ENCODE data around the gene BDP1.
"Not testable (repeated sequence)": the region's sequence is repeated elsewhere in the genome, so short reads cannot be mapped to it uniquely, and the experiment has no call there.

The BDP1 gene

GRCh38 chr5:71445523-71446152, 9.8 kb upstream of the BDP1 start:
- H3K27ac Mint-ChIP-seq; H3K4me3 Mint-ChIP-seq; H3K36me3 Mint-ChIP-seq; H3K9me3 Mint-ChIP-seq; H3K4me1 Mint-ChIP-seq; H3K27me3 Mint-ChIP-seq; DNase-seq (ENCODE audit: low spot score in 2 of 2); ATAC-seq (ENCODE audit: low read depth): not testable (repeated sequence)

DNA sequence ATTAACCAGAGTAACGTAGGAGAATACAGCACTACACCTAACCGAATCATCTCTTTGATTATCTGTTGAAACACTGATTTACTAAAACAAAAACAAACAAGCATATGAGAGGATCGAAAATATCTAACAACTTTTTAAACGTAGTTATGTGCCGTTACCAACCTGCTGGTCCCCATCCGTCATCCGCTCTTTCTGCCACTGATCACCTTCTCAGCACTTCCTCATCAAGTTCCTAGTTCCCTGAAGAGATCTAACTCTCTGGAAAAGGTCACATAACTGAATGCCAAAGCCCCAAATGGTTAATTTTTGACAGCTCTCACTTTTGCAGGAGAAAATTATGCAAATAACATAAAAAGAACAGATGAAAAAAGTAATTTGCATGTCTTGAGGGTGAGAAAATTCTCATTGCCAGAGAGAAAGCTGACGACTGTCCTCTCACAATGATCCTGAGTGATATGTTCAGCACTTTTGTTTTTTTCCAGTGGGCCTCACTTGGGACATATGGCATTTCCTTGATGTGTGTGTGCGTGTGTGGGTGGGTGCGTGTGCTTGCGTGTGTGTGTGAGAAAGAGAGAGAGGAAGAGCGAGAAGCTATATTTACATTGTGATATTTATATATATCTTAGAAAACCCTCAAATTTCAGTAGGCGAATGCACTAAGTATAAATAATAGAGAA, 8.8 kb upstream of the BDP1 start:
- not testable (repeated sequence) for H3K27me3 Mint-ChIP-seq; DNase-seq (ENCODE audit: low spot score in 2 of 2); H3K27ac Mint-ChIP-seq; H3K4me1 Mint-ChIP-seq; H3K36me3 Mint-ChIP-seq; H3K9me3 Mint-ChIP-seq
- ATAC-seq (ENCODE audit: low read depth), result peak; percentile 13
- H3K4me3 Mint-ChIP-seq, result peak overlapping the region; percentile 74

DNA sequence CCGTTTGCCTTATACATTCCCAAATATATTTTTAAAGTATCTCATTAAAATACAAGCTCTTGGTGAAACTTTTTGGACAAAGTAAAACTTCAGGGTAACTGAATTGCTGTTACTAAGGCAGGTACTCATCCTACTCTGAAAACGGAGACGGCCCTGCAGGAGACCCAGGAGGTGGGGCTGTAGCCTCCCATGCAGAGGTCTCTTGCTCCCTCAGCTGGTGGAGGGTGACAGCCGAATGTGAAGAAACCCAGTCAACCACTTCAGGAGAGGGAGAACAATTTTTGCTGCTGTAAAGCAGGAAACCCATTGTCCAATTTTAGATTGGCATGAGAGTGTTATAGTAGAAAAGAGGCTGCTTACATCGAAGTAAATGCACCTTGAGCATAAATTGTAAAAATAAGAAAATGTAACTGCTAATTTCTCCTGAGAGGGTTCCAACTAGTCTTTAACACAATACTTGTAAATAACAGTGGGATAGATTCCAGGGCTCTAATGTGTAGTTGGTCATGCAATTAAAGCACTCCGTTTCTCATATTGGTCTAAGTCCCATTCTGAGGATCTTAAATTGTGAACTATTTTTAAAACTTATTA, 8.1 kb upstream of the BDP1 start:
- peak in 1 of 2 donors; percentile 23 for DNase-seq (ENCODE audit: low spot score in 2 of 2)
- H3K4me1 Mint-ChIP-seq, H3K36me3 Mint-ChIP-seq, H3K4me3 Mint-ChIP-seq, H3K9me3 Mint-ChIP-seq, H3K27ac Mint-ChIP-seq: not testable (repeated sequence)
- peaks cover 13% of the 10 kb centered on the region for H3K27me3 Mint-ChIP-seq
- peak; percentile 96 for ATAC-seq (ENCODE audit: low read depth)

GRCh38 chr5:71452876-71453275, 2.6 kb upstream of the BDP1 start:
- Mint-ChIP-seq H3K9me3 (no peaks in the 10 kb centered on the region), H3K4me3 (no peak overlapping the region), H3K4me1 (peaks cover 14% of the 10 kb centered on the region), H3K27me3 (peaks cover 8% of the 10 kb centered on the region), H3K27ac (no peak overlapping the region), H3K36me3 (no peaks in the 10 kb centered on the region)
- ATAC-seq (ENCODE audit: low read depth) (no peak), DNase-seq (ENCODE audit: low spot score in 2 of 2) (no peak)

GRCh38 chr5:71454913-71455312, 538 bp upstream of the BDP1 start:
- peaks cover 8% of the 10 kb centered on the region for H3K27me3 Mint-ChIP-seq
- ATAC-seq (ENCODE audit: low read depth) (no peak), DNase-seq (ENCODE audit: low spot score in 2 of 2) (no peak)
- H3K9me3 Mint-ChIP-seq, result no peaks in the 10 kb centered on the region
- H3K4me3 Mint-ChIP-seq, result peak overlapping the region; percentile 97
- peaks cover 5% of the 10 kb centered on the region for H3K36me3 Mint-ChIP-seq
- H3K27ac Mint-ChIP-seq, result peak overlapping the region; percentile 97
- peaks cover 16% of the 10 kb centered on the region for H3K4me1 Mint-ChIP-seq

DNA sequence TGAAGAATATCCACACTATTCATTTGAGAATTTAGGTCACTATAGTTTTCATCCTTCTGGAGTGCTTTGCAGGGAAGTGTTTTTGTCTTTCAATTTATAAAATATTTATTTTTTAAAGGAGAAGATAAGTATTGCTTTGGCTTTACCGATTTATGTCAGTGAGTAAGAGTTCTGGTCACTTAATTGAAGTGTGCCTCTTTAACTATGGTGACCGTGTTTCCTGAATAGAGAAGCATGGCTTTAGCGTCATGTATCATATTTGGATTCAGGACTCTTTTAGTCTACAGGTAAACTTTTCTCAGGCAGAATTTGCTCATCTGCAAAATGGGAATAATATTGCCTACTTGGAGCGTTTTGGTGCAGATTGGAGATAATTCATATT, 902 bp downstream of the BDP1 start:
- H3K4me3 Mint-ChIP-seq, result peak overlapping the region; percentile 97
- ATAC-seq (ENCODE audit: low read depth), result no peak
- no peak for DNase-seq (ENCODE audit: low spot score in 2 of 2)

GRCh38 chr5:71457106-71457505, 1.7 kb downstream of the BDP1 start:
- DNase-seq (ENCODE audit: low spot score in 2 of 2), result no peak
- H3K4me3 Mint-ChIP-seq, result peak overlapping the region; percentile 97
- H3K27ac Mint-ChIP-seq, result peak overlapping the region; percentile 97
- peaks cover 3% of the 10 kb centered on the region for H3K27me3 Mint-ChIP-seq
- H3K36me3 Mint-ChIP-seq, result peaks cover 5% of the 10 kb centered on the region
- H3K9me3 Mint-ChIP-seq, result no peaks in the 10 kb centered on the region
- H3K4me1 Mint-ChIP-seq, result peaks cover 16% of the 10 kb centered on the region
- ATAC-seq (ENCODE audit: low read depth), result no peak

More for the DNA sequence above, 902 bp downstream of the BDP1 start:
- Mint-ChIP-seq H3K27ac (peak overlapping the region; percentile 97), H3K36me3 (peaks cover 5% of the 10 kb centered on the region), H3K4me1 (peaks cover 16% of the 10 kb centered on the region), H3K27me3 (peaks cover 8% of the 10 kb centered on the region), H3K9me3 (no peaks in the 10 kb centered on the region)

DNA sequence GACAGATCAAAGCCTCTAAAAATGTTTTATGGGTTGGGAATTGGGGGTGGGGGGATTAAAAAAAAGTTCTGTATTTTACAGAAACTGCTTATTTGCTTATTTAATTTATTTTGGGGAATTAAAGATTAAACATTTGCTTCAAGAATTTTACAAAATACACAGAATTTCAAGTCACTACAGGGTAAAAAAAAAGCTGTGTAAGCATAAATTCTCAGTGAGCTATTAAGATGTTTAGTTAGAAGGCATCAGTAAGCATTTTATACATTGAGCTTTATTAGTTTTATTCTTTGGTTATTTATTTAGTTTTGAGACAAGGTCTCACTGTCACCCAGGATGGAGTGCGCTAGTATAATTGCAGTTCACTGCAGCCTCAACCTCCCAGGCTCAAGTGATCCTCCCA, 5.2 kb downstream of the BDP1 start:
- Mint-ChIP-seq H3K27me3 (no peaks in the 10 kb centered on the region), H3K4me1 (peaks cover 13% of the 10 kb centered on the region), H3K36me3 (peaks cover 13% of the 10 kb centered on the region)

GRCh38 chr5:71461360-71461759, 5.9 kb downstream of the BDP1 start:
- no peaks in the 10 kb centered on the region for H3K27me3 Mint-ChIP-seq
- H3K27ac Mint-ChIP-seq, result no peak overlapping the region
- peaks cover 10% of the 10 kb centered on the region for H3K4me1 Mint-ChIP-seq
- H3K36me3 Mint-ChIP-seq, result peaks cover 17% of the 10 kb centered on the region
- no peaks in the 10 kb centered on the region for H3K9me3 Mint-ChIP-seq
- no peak for ATAC-seq (ENCODE audit: low read depth)
- no peak overlapping the region for H3K4me3 Mint-ChIP-seq
- no peak for DNase-seq (ENCODE audit: low spot score in 2 of 2)

More for the DNA sequence above, 5.2 kb downstream of the BDP1 start:
- DNase-seq (ENCODE audit: low spot score in 2 of 2) (no peak), ATAC-seq (ENCODE audit: low read depth) (no peak)
- H3K9me3 Mint-ChIP-seq, result no peaks in the 10 kb centered on the region
- no peak overlapping the region for H3K4me3 Mint-ChIP-seq
- no peak overlapping the region for H3K27ac Mint-ChIP-seq

DNA sequence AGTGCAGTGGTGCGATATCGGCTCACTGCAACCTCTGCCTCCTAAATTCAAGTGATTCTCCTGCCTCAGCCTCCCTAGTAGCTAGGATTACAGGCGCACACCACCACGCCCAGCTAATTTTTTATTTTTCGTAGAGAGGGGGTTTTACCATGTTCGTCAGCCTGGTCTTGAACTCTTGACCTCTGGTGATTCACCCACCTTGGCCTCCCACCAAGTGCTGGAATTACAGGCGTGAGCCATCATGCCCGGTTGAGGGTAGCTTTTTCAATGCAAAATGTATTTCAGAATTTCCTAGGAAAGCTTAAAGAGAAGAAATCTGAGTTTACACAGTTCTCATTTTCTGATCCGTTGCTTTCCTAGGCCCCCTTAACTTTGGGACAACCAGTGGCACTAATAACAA, 15.7 kb downstream of the BDP1 start:
- Mint-ChIP-seq H3K4me1 (peaks cover 2% of the 10 kb centered on the region), H3K27ac (no peak overlapping the region), H3K4me3 (no peak overlapping the region), H3K9me3 (no peaks in the 10 kb centered on the region), H3K36me3 (peaks cover 9% of the 10 kb centered on the region), H3K27me3 (no peaks in the 10 kb centered on the region)
- ATAC-seq (ENCODE audit: low read depth), result no peak
- no peak for DNase-seq (ENCODE audit: low spot score in 2 of 2)

DNA sequence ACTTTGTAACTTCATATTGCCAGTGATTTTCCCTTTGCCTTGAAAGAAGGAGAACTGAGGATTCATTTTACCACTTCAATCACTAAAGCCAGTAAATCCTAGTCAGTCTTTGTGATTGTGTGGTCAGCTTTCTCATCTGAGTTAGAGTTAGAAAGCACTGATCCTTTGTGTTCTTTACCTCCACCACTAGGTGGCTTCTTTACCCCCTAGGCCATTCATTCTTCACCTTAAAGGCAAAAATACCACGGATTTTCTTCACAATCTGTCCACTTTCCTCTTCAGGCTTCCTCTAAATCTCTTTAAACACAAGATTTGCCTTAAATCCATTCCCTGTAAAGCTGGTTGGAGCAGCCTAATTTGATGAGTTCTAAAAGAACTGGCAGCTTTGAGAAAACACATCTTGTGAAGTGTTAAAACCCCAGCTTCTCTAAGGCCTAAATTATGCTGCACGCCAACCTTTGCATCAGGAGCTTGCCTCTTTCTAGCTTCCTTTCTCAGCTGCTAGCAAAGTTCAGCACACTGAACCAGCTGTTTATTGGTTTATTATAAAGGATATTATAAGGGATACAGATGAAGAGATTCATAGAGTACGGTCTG, 20.4 kb downstream of the BDP1 start:
- Mint-ChIP-seq H3K4me1 (no peaks in the 10 kb centered on the region), H3K4me3 (no peak overlapping the region), H3K27me3 (no peaks in the 10 kb centered on the region), H3K9me3 (no peaks in the 10 kb centered on the region), H3K36me3 (peaks cover 14% of the 10 kb centered on the region), H3K27ac (no peak overlapping the region)
- DNase-seq (ENCODE audit: low spot score in 2 of 2) (no peak), ATAC-seq (ENCODE audit: low read depth) (no peak)

- H3K9me3 Mint-ChIP-seq, result no peaks in the 10 kb centered on the region
- ATAC-seq (ENCODE audit: low read depth), result no peak
- DNase-seq (ENCODE audit: low spot score in 2 of 2), result no peak
- H3K36me3 Mint-ChIP-seq, result peaks cover 24% of the 10 kb centered on the region
- no peak overlapping the region for H3K4me3 Mint-ChIP-seq
- no peaks in the 10 kb centered on the region for H3K27me3 Mint-ChIP-seq
- H3K4me1 Mint-ChIP-seq, result peaks cover 8% of the 10 kb centered on the region
- no peak overlapping the region for H3K27ac Mint-ChIP-seq
These were observed 26.0 kb downstream of the BDP1 start for GRCh38 chr5:71481441-71481840.

GRCh38 chr5:71482132-71482531, 26.7 kb downstream of the BDP1 start:
- Mint-ChIP-seq H3K4me1 (peaks cover 8% of the 10 kb centered on the region), H3K36me3 (peaks cover 24% of the 10 kb centered on the region), H3K27me3 (no peaks in the 10 kb centered on the region), H3K9me3 (no peaks in the 10 kb centered on the region), H3K4me3 (no peak overlapping the region), H3K27ac (peak overlapping the region; percentile 10)
- ATAC-seq (ENCODE audit: low read depth) (no peak), DNase-seq (ENCODE audit: low spot score in 2 of 2) (no peak)

GRCh38 chr5:71483355-71483754, 27.9 kb downstream of the BDP1 start:
- Mint-ChIP-seq H3K27me3 (no peaks in the 10 kb centered on the region), H3K9me3 (no peaks in the 10 kb centered on the region), H3K36me3 (peaks cover 26% of the 10 kb centered on the region), H3K4me1 (peaks cover 8% of the 10 kb centered on the region), H3K27ac (peak overlapping the region; percentile 10), H3K4me3 (no peak overlapping the region)
- no peak for DNase-seq (ENCODE audit: low spot score in 2 of 2)
- no peak for ATAC-seq (ENCODE audit: low read depth)
